ENCODE results near the gene TM7SF2.

The TM7SF2 gene

DNA sequence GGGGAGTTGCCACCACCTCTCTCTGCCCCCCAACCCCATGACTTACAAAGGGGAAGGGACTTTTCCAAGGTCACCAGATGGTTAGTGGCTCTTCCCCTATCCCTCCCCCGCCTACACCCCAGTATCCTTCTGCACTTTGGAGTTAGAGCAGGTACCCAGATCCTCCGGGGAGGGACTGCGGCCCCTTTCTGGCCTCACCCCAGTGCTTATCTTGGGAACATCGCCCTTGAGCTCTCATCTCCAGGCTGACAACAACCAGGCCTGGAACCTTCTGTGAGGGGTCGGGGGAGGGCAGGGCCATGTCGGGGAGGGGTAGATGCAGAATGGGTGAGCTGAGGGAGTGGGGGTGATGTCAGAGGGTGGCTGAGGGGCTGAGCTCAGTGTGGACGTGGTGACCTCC is 45.8 kb upstream of the TM7SF2 start:
- H4K20me1 ChIP-seq (ENCODE audit: control insufficient read depth, insufficient read depth, low read depth, low read length) = no peaks in the 10 kb centered on the region
- H3K4me3 ChIP-seq (ENCODE audit: low read length) = no peak overlapping the region
- H3K79me2 ChIP-seq (ENCODE audit: control insufficient read depth, low read length) = no peaks in the 10 kb centered on the region
- no peak overlapping the region for H3K27ac ChIP-seq (ENCODE audit: low read depth, low read length)
- H3K9me3 ChIP-seq (ENCODE audit: control insufficient read depth, insufficient read depth, low read length) = no peaks in the 10 kb centered on the region
- peaks cover 8% of the 10 kb centered on the region for H3K4me1 ChIP-seq (ENCODE audit: control insufficient read depth, low read length)
- no peak overlapping the region for H3K4me2 ChIP-seq (ENCODE audit: low read length)
- H3F3A ChIP-seq (ENCODE audit: control insufficient read depth, insufficient read depth) = no peaks in the 10 kb centered on the region
- no peak for TF ChIP-seq EZH2phosphoT487 (IDR thresholded peaks at IDR 0.05; ENCODE audit: borderline replicate concordance, low read length)
- TF ChIP-seq, protein P1, sequence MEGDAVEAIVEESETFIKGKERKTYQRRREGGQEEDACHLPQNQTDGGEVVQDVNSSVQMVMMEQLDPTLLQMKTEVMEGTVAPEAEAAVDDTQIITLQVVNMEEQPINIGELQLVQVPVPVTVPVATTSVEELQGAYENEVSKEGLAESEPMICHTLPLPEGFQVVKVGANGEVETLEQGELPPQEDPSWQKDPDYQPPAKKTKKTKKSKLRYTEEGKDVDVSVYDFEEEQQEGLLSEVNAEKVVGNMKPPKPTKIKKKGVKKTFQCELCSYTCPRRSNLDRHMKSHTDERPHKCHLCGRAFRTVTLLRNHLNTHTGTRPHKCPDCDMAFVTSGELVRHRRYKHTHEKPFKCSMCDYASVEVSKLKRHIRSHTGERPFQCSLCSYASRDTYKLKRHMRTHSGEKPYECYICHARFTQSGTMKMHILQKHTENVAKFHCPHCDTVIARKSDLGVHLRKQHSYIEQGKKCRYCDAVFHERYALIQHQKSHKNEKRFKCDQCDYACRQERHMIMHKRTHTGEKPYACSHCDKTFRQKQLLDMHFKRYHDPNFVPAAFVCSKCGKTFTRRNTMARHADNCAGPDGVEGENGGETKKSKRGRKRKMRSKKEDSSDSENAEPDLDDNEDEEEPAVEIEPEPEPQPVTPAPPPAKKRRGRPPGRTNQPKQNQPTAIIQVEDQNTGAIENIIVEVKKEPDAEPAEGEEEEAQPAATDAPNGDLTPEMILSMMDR (IDR thresholded peaks at IDR 0.05; ENCODE audit: low read depth, low read length, poor library complexity, severe bottlenecking) = no peak
- H3K36me3 ChIP-seq (ENCODE audit: control insufficient read depth, low read length) = no peaks in the 10 kb centered on the region
- no peaks in the 10 kb centered on the region for H3K9me2 ChIP-seq (replicated peaks; ENCODE audit: control insufficient read depth, low read length)
- H3K27me3 ChIP-seq (ENCODE audit: control insufficient read depth, low read length) = no peaks in the 10 kb centered on the region

- TF ChIP-seq EZH2phosphoT487 (IDR thresholded peaks at IDR 0.05; ENCODE audit: borderline replicate concordance, low read length) = no peak
- TF ChIP-seq, protein P1 (IDR thresholded peaks at IDR 0.05; ENCODE audit: low read depth, low read length, poor library complexity, severe bottlenecking) = no peak
- Histone ChIP-seq H3K4me3 (ENCODE audit: low read length) (no peak overlapping the region), H3K36me3 (ENCODE audit: control insufficient read depth, low read length) (no peaks in the 10 kb centered on the region), H3K27ac (ENCODE audit: low read depth, low read length) (no peak overlapping the region), H3K4me1 (ENCODE audit: control insufficient read depth, low read length) (peaks cover 4% of the 10 kb centered on the region), H3K27me3 (ENCODE audit: control insufficient read depth, low read length) (no peaks in the 10 kb centered on the region), H3K9me3 (ENCODE audit: control insufficient read depth, insufficient read depth, low read length) (no peaks in the 10 kb centered on the region), H3K9me2 (replicated peaks; ENCODE audit: control insufficient read depth, low read length) (no peaks in the 10 kb centered on the region), H4K20me1 (ENCODE audit: control insufficient read depth, insufficient read depth, low read depth, low read length) (no peaks in the 10 kb centered on the region), H3F3A (ENCODE audit: control insufficient read depth, insufficient read depth) (no peaks in the 10 kb centered on the region), H3K79me2 (ENCODE audit: control insufficient read depth, low read length) (no peaks in the 10 kb centered on the region), H3K4me2 (ENCODE audit: low read length) (no peak overlapping the region)
These were observed 45.4 kb upstream of the TM7SF2 start for GRCh38 chr11:65066315-65066714.

DNA sequence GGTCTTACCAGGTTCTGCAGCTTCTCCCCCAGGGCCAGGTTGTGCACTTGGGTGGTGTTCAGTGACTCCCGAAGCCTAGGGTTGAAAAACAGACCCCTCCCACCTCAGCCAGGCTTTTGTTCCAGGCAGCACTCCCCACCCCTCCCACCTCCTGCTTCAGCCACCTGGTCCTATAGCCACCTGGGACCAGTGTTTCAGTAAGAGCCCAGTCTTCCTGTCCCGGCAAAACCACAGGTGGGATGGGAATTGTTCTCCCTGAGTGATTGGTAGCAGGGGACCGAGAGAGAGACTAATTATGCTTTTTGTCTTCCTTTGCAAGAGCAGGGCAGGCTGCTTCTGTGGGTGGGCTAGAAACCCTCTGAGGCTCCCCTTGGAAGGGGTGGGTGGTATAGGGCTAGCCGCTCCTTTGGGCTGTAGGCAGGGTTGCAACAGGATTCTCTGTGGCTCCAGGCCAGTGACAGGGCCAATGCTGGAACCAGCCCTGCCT is 44.8 kb upstream of the TM7SF2 start:
- Histone ChIP-seq H3K36me3 (ENCODE audit: control insufficient read depth, low read length) (no peaks in the 10 kb centered on the region), H3K79me2 (ENCODE audit: control insufficient read depth, low read length) (no peaks in the 10 kb centered on the region), H4K20me1 (ENCODE audit: control insufficient read depth, insufficient read depth, low read depth, low read length) (no peaks in the 10 kb centered on the region), H3K27ac (ENCODE audit: low read depth, low read length) (no peak overlapping the region), H3K4me3 (ENCODE audit: low read length) (no peak overlapping the region), H3K4me2 (ENCODE audit: low read length) (no peak overlapping the region), H3K27me3 (ENCODE audit: control insufficient read depth, low read length) (no peaks in the 10 kb centered on the region), H3F3A (ENCODE audit: control insufficient read depth, insufficient read depth) (no peaks in the 10 kb centered on the region), H3K4me1 (ENCODE audit: control insufficient read depth, low read length) (peaks cover 5% of the 10 kb centered on the region), H3K9me2 (replicated peaks; ENCODE audit: control insufficient read depth, low read length) (no peaks in the 10 kb centered on the region), H3K9me3 (ENCODE audit: control insufficient read depth, insufficient read depth, low read length) (no peaks in the 10 kb centered on the region)
- TF ChIP-seq, protein P1 (IDR thresholded peaks at IDR 0.05; ENCODE audit: low read depth, low read length, poor library complexity, severe bottlenecking) = no peak
- TF ChIP-seq EZH2phosphoT487 (IDR thresholded peaks at IDR 0.05; ENCODE audit: borderline replicate concordance, low read length) = no peak

All from DOHH2 (cell line).